HG02798 (cell line): ENCODE data around the gene TMEM164.
"Not testable (repeated sequence)": the region's sequence is repeated elsewhere in the genome, so short reads cannot be mapped to it uniquely, and the experiment has no call there.

ENCODE experiments used
- ATAC-seq: cut with Tn5 transposase; IDR thresholded peaks from one replicate; pipeline ENCODE4 v1.9.1; 2021; ENCODE audit warnings: mild to moderate bottlenecking; ENCODE audit not compliant: unreplicated experiment, poor library complexity

The TMEM164 gene

GRCh38 chrX:110120025-110120424, 117.1 kb downstream of the TMEM164 start:
- no peak for ATAC-seq

GRCh38 chrX:110123331-110123782, 120.4 kb downstream of the TMEM164 start:
- ATAC-seq, result no peak

GRCh38 chrX:110125446-110126162, 122.7 kb downstream of the TMEM164 start:
- ATAC-seq, result no peak

- no peak for ATAC-seq
Measured at GRCh38 chrX:110131031-110131430, 128.1 kb downstream of the TMEM164 start.

- ATAC-seq, result no peak
Measured at GRCh38 chrX:110132450-110133114, 129.7 kb downstream of the TMEM164 start.

GRCh38 chrX:110133735-110134370, 130.9 kb downstream of the TMEM164 start:
- peak; percentile 43 for ATAC-seq

- ATAC-seq, result no peak
Measured at GRCh38 chrX:110135618-110136017, 132.7 kb downstream of the TMEM164 start.

- ATAC-seq, result no peak
Measured at GRCh38 chrX:110136136-110136535, 133.2 kb downstream of the TMEM164 start.

GRCh38 chrX:110138557-110138956, 135.6 kb downstream of the TMEM164 start:
- no peak for ATAC-seq

- no peak for ATAC-seq
Measured at GRCh38 chrX:110139172-110139571, 136.3 kb downstream of the TMEM164 start.

- no peak for ATAC-seq
Measured at GRCh38 chrX:110142096-110142495, 139.2 kb downstream of the TMEM164 start.

- ATAC-seq, result no peak
Measured at GRCh38 chrX:110143454-110144210, 140.7 kb downstream of the TMEM164 start.

- ATAC-seq, result no peak
Measured at GRCh38 chrX:110145311-110145710, 142.4 kb downstream of the TMEM164 start.

- no peak for ATAC-seq
Measured at GRCh38 chrX:110145854-110146253, 142.9 kb downstream of the TMEM164 start.

GRCh38 chrX:110146521-110146920, 143.6 kb downstream of the TMEM164 start:
- ATAC-seq, result peak; percentile 64

GRCh38 chrX:110153244-110153643, 150.3 kb downstream of the TMEM164 start:
- no peak for ATAC-seq

- ATAC-seq, result no peak
Measured at GRCh38 chrX:110153896-110154295, 151.0 kb downstream of the TMEM164 start.

GRCh38 chrX:110154328-110154727, 151.4 kb downstream of the TMEM164 start:
- ATAC-seq, result not testable (repeated sequence)

- no peak for ATAC-seq
Measured at GRCh38 chrX:110155759-110156158, 152.8 kb downstream of the TMEM164 start.

GRCh38 chrX:110156167-110156754, 153.3 kb downstream of the TMEM164 start:
- ATAC-seq, result no peak
